Stimulated activated memory B cell treated with anti-CD40 and anti-IgM and Interleukin-4, amounts not matched to agents 10 μg/mL and 1 μg/mL and 100 μg/mL, for 72 hours (primary cell): ENCODE results near the gene CHDH.

ENCODE experiments used
- ATAC-seq: fragments of 150-1000 bp; cut with Tn5 transposase; 2 replicates; pipeline ENCODE4 v1.10.0; 2021
- H3K27ac Mint-ChIP-seq: one replicate; pipeline ENCODE4 v1.8.0; 2022; ENCODE audit warnings: mild to moderate bottlenecking, mixed read lengths
- H3K27me3 Mint-ChIP-seq: one replicate; pipeline ENCODE4 v1.8.0; 2022; ENCODE audit warnings: mixed read lengths
- H3K36me3 Mint-ChIP-seq: one replicate; pipeline ENCODE4 v1.8.0; 2022; ENCODE audit warnings: mixed read lengths
- H3K4me1 Mint-ChIP-seq: one replicate; pipeline ENCODE4 v1.8.0; 2022; ENCODE audit warnings: mixed read lengths
- H3K4me3 Mint-ChIP-seq: one replicate; pipeline ENCODE4 v1.8.0; 2022; ENCODE audit warnings: mild to moderate bottlenecking, moderate library complexity, mixed read lengths
- H3K9me3 Mint-ChIP-seq: one replicate; pipeline ENCODE4 v1.8.0; 2022; ENCODE audit warnings: mixed read lengths

Gene CHDH

DNA sequence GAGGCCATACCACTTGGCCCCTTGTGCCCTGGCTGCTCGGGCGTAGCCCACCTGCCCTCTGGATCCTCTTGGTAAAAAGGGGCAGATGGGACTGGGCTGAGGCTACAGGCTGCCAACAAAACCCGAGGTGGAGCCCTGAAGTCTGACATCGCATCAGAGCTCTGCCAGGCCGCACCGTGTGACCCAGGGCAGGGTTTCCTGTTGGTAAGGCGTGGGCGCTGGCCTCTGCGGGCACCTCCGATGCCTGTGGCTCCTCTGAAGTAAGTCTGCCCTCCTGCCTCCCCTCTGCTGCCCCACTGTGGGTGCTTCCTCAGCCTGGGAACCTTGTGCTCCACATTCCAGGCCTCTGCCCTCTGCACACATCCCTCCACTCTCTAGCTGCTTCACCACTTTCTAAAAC, 8.9 kb downstream of the CHDH start:
- Mint-ChIP-seq H3K27me3 (peaks cover 9% of the 10 kb centered on the region), H3K4me3 (no peak overlapping the region), H3K9me3 (no peaks in the 10 kb centered on the region), H3K4me1 (peaks cover 2% of the 10 kb centered on the region), H3K36me3 (peaks cover 57% of the 10 kb centered on the region), H3K27ac (no peak overlapping the region)
- no peak for ATAC-seq

- ATAC-seq = no peak
- H3K27me3 Mint-ChIP-seq = peaks cover 9% of the 10 kb centered on the region
- H3K36me3 Mint-ChIP-seq = peaks cover 64% of the 10 kb centered on the region
- H3K4me3 Mint-ChIP-seq = no peak overlapping the region
- H3K4me1 Mint-ChIP-seq = no peaks in the 10 kb centered on the region
- no peaks in the 10 kb centered on the region for H3K9me3 Mint-ChIP-seq
- no peak overlapping the region for H3K27ac Mint-ChIP-seq
Observed at GRCh38 chr3:53836084-53836872, 9.9 kb downstream of the CHDH start.

GRCh38 chr3:53835257-53835656, 11.0 kb downstream of the CHDH start:
- Mint-ChIP-seq H3K9me3 (no peaks in the 10 kb centered on the region), H3K4me3 (no peak overlapping the region), H3K36me3 (peaks cover 63% of the 10 kb centered on the region), H3K27ac (no peak overlapping the region), H3K27me3 (peaks cover 9% of the 10 kb centered on the region), H3K4me1 (no peaks in the 10 kb centered on the region)
- ATAC-seq = no peak

- Mint-ChIP-seq H3K27ac (no peak overlapping the region), H3K27me3 (peaks cover 9% of the 10 kb centered on the region)
- no peak for ATAC-seq
Observed at GRCh38 chr3:53834429-53835095, 11.7 kb downstream of the CHDH start.

GRCh38 chr3:53833700-53834099, 12.5 kb downstream of the CHDH start:
- Mint-ChIP-seq H3K27ac (no peak overlapping the region), H3K27me3 (peaks cover 9% of the 10 kb centered on the region), H3K9me3 (no peaks in the 10 kb centered on the region), H3K4me1 (no peaks in the 10 kb centered on the region), H3K36me3 (peaks cover 61% of the 10 kb centered on the region), H3K4me3 (no peak overlapping the region)
- ATAC-seq = no peak

More at GRCh38 chr3:53834429-53835095, 11.7 kb downstream of the CHDH start:
- H3K9me3 Mint-ChIP-seq = no peaks in the 10 kb centered on the region
- H3K36me3 Mint-ChIP-seq = peaks cover 63% of the 10 kb centered on the region
- H3K4me1 Mint-ChIP-seq = no peaks in the 10 kb centered on the region
- no peak overlapping the region for H3K4me3 Mint-ChIP-seq

- Mint-ChIP-seq H3K36me3 (peaks cover 61% of the 10 kb centered on the region), H3K27ac (no peak overlapping the region), H3K4me3 (no peak overlapping the region), H3K4me1 (no peaks in the 10 kb centered on the region), H3K9me3 (no peaks in the 10 kb centered on the region), H3K27me3 (peaks cover 5% of the 10 kb centered on the region)
- ATAC-seq = no peak
Observed at GRCh38 chr3:53833053-53833645, 13.1 kb downstream of the CHDH start.

GRCh38 chr3:53830944-53831343, 15.3 kb downstream of the CHDH start:
- H3K36me3 Mint-ChIP-seq = peaks cover 68% of the 10 kb centered on the region
- H3K9me3 Mint-ChIP-seq = no peaks in the 10 kb centered on the region
- H3K4me1 Mint-ChIP-seq = peaks cover 6% of the 10 kb centered on the region
- ATAC-seq = no peak
- no peak overlapping the region for H3K4me3 Mint-ChIP-seq
- H3K27ac Mint-ChIP-seq = no peak overlapping the region
- no peaks in the 10 kb centered on the region for H3K27me3 Mint-ChIP-seq

- no peak for ATAC-seq
- no peaks in the 10 kb centered on the region for H3K9me3 Mint-ChIP-seq
- peaks cover 7% of the 10 kb centered on the region for H3K4me1 Mint-ChIP-seq
- no peak overlapping the region for H3K4me3 Mint-ChIP-seq
- H3K27ac Mint-ChIP-seq = no peak overlapping the region
- H3K36me3 Mint-ChIP-seq = peaks cover 75% of the 10 kb centered on the region
- no peaks in the 10 kb centered on the region for H3K27me3 Mint-ChIP-seq
Observed at GRCh38 chr3:53829605-53830004, 16.6 kb downstream of the CHDH start.

DNA sequence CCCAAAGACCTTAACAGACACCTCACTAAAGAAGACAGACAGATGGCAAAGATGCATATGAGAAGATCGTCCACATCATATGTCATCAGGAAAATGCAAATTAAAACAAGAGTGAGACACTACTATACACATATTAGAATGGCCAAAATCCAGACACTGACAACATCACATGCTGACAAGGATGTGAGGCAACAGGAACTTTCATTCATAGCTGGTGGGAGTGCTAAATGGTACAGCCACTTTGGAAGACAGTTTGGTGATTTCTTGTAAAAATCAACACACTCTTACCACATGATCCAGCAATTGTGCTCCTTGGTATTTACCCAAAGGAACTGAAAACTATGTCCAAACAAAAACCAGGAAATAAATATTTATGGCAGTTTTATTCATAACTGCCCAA, 17.6 kb downstream of the CHDH start:
- H3K4me1 Mint-ChIP-seq = peaks cover 7% of the 10 kb centered on the region
- ATAC-seq = no peak
- H3K27me3 Mint-ChIP-seq = no peaks in the 10 kb centered on the region
- peaks cover 82% of the 10 kb centered on the region for H3K36me3 Mint-ChIP-seq
- no peak overlapping the region for H3K27ac Mint-ChIP-seq
- no peak overlapping the region for H3K4me3 Mint-ChIP-seq
- H3K9me3 Mint-ChIP-seq = no peaks in the 10 kb centered on the region

DNA sequence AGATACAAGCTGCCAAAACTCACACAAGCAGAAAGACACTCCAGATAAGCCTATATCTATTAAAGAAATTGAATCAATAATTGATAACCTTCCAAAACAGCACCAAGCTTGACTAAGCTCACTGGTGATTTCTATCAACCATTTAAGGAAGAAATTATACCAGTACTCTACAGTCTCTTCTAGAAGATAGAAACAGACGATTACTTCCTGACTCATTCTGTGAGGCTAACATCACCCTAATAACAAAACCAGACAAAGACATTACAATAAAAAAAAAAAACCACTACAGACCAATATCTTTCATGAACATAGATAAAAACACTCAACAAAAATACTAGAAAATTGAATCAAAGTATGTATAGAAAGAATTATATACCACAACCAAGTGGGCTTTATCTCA, 20.2 kb downstream of the CHDH start:
- H3K27me3 Mint-ChIP-seq = no peaks in the 10 kb centered on the region
- H3K4me3 Mint-ChIP-seq = no peak overlapping the region
- ATAC-seq = no peak
- peaks cover 7% of the 10 kb centered on the region for H3K4me1 Mint-ChIP-seq
- H3K27ac Mint-ChIP-seq = no peak overlapping the region
- H3K9me3 Mint-ChIP-seq = no peaks in the 10 kb centered on the region
- H3K36me3 Mint-ChIP-seq = peaks cover 79% of the 10 kb centered on the region

GRCh38 chr3:53824795-53825194, 21.4 kb downstream of the CHDH start:
- Mint-ChIP-seq H3K4me1 (peaks cover 7% of the 10 kb centered on the region), H3K27me3 (no peaks in the 10 kb centered on the region), H3K9me3 (no peaks in the 10 kb centered on the region), H3K4me3 (no peak overlapping the region), H3K27ac (no peak overlapping the region), H3K36me3 (peaks cover 83% of the 10 kb centered on the region)
- no peak for ATAC-seq

DNA sequence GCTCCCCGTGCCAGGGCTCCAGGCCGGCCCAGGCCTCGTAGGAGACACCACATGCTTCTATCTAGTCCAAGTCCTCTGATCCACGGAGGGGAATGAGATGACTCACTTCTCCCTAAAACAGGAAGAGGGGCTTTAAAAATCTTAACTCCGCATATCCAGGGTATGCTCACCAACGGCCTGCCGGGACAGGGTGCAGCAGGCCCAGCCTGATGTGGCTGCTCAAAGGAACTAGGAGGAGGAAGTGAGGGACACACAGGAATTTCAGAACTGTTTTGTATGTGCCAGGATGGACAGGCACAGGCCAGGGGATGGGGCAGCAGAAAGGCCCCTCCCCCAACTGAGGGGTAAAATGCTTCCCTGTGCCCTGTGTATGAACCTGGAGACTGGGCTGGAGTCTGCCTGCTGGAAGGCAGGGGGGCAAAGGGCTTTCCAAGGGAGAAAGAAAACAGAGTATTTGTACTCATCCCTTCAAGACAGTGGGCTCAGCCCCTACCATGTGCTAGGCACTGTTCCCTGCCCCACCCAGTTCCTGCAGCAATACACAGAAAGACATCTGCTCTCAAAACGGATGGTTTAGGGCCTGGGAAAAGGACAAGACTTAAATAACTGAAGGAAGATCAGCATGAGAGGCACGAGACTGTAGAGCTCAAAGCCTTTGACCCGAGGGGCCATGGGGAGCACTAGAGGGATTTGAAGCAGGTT, 22.1 kb downstream of the CHDH start:
- peaks cover 85% of the 10 kb centered on the region for H3K36me3 Mint-ChIP-seq
- ATAC-seq = no peak

DNA sequence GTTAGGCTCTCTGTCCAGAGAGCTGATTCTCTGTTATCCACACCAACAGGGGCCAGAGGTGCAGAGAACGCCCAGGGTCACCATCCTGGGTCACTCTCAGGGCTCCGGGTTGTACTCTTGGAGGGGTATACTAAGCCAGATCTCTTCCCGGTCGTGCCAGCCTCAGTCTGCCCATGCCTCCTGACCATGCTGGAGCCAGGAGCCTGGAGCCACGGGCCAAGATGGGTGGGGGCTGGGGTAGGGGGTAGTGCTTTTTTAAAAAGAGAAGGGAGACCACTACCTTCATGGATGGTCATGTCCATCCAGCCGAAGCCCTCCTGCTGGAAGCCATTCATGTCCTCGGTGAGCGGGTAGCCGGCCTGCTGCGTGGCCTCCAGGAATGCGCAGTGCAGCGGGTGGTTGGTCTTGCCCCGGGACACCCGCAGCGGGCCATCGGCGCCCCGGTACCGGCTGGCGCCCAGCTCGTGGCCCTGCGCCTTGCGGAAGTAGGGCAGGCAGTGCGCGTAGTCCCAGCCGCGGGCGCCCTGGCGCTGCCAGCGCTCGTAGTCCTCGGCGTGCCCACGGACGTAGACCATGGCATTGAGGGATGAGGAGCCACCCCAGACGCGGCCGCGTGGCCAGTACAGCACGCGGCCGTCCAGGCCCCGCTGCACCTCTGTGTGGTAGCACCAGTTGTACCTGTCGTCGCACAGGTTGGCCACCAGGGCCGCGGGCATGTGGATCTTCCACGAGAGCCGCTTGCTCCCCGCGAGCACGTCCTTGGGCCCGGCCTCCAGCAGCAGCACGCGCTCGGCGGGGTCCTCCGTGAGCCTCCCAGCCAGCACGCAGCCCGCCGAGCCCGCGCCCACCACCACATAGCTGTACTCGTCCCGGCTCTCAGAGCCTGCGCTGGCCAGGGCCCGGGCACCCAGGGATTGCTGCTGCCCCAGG, 22.9 kb downstream of the CHDH start:
- Mint-ChIP-seq H3K4me1 (peaks cover 7% of the 10 kb centered on the region), H3K9me3 (no peaks in the 10 kb centered on the region), H3K4me3 (no peak overlapping the region), H3K36me3 (peaks cover 85% of the 10 kb centered on the region), H3K27ac (no peak overlapping the region), H3K27me3 (no peaks in the 10 kb centered on the region)
- ATAC-seq = peak; percentile 5

More for the DNA sequence above, 22.1 kb downstream of the CHDH start:
- Mint-ChIP-seq H3K27me3 (no peaks in the 10 kb centered on the region), H3K4me1 (peaks cover 7% of the 10 kb centered on the region), H3K9me3 (no peaks in the 10 kb centered on the region), H3K4me3 (no peak overlapping the region), H3K27ac (no peak overlapping the region)

DNA sequence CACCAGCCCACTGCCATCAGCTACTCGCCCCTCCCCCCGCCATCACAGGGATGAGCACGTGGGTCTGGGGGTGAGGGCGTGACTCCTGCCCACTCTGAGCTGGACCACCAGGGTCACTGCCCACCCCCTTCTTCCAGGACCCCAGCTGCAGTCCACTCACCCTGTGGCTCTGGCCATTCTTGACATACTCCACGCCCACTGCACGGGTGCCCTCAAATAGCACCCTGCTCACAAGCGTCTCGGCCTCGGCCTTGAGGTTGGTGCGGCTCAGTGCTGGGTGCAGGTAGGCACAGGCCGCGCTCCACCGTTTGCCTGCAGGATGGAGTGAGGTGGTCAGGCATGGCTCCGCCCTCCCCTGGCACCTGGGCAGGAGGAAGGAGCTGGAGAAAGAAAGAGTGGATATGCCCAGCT, 23.9 kb downstream of the CHDH start:
- ATAC-seq = no peak
- Mint-ChIP-seq H3K9me3 (no peaks in the 10 kb centered on the region), H3K27ac (no peak overlapping the region), H3K27me3 (no peaks in the 10 kb centered on the region), H3K4me1 (peaks cover 7% of the 10 kb centered on the region), H3K4me3 (no peak overlapping the region), H3K36me3 (peaks cover 86% of the 10 kb centered on the region)
